CD14-positive monocyte (primary cell): ENCODE results near the gene SPINK14. TPM values are rescaled to one million over a fixed set of nuclear protein-coding genes. Genes with fewer than 3 reads are reported as not detected.

ENCODE experiments used
- DNase-seq, 3 donors: peaks; one replicate each; pipeline ENCODE4 v3.0.0-alpha.2; 2011 to 2022
- H2AFZ ChIP-seq: 2 replicates; pipeline ENCODE4 v1.6.0; 2012; ENCODE audit warnings: mild to moderate bottlenecking, low read depth, low read length, inconsistent platforms; ENCODE audit not compliant: insufficient read depth, poor library complexity, severe bottlenecking
- H3K27ac ChIP-seq, 2 donors: 1 replicate in 1 of 2; 2 replicates in 1 of 2; pipeline ENCODE4 v1.5.1; 2012 to 2013; ENCODE audit warnings: low read length in 2 of 2, control low read depth in 1 of 2, inconsistent platforms in 1 of 2, low read depth in 1 of 2, mild to moderate bottlenecking in 1 of 2
- H3K27me3 ChIP-seq, 2 donors: one replicate each; pipeline versions ENCODE4 v1.6.0 to v1.6.1; 2011 to 2013; ENCODE audit warnings: low read length in 2 of 2; ENCODE audit not compliant: control insufficient read depth in 2 of 2, insufficient read depth in 2 of 2
- H3K36me3 ChIP-seq, 2 donors: replicated peaks in 1 of 2; 1 replicate in 1 of 2; 2 replicates in 1 of 2; pipeline versions ENCODE4 v1.5.1 to v1.6.1; 2012 to 2013; ENCODE audit warnings: low read length in 2 of 2, control low read depth in 1 of 2, inconsistent platforms in 1 of 2, mild to moderate bottlenecking in 1 of 2; ENCODE audit not compliant: insufficient read depth in 2 of 2, control insufficient read depth in 1 of 2
- H3K4me1 ChIP-seq, 2 donors: 1 replicate in 1 of 2; 2 replicates in 1 of 2; pipeline versions ENCODE4 v1.5.1 to v1.6.1; 2012 to 2013; ENCODE audit warnings: low read length in 2 of 2, control low read depth in 1 of 2, inconsistent platforms in 1 of 2, mild to moderate bottlenecking in 1 of 2, moderate library complexity in 1 of 2; ENCODE audit not compliant: insufficient read depth in 2 of 2, control insufficient read depth in 1 of 2
- H3K4me2 ChIP-seq: replicated peaks from 2 replicates; pipeline ENCODE3; 2012; ENCODE audit warnings: low read length, moderate library complexity, mild to moderate bottlenecking; ENCODE audit not compliant: poor library complexity, severe bottlenecking; ENCODE audit errors: extremely low read depth
- H3K4me3 ChIP-seq, 3 experiments: fragments of 200-600 bp in 1 of 3; sonication (generic) in 1 of 3; replicated peaks in 1 of 3; 1 replicate in 2 of 3; 2 replicates in 1 of 3; pipeline ENCODE4 v1.5.1; 2011 to 2013; ENCODE audit warnings: low read length in 3 of 3, mild to moderate bottlenecking in 3 of 3, control low read depth in 2 of 3, low read depth in 2 of 3, inconsistent platforms in 1 of 3, moderate library complexity in 1 of 3
- H3K79me2 ChIP-seq: 2 replicates; pipeline ENCODE4 v1.6.0; 2012; ENCODE audit warnings: mild to moderate bottlenecking, control low read depth, inconsistent platforms, low read length, moderate library complexity; ENCODE audit not compliant: insufficient read depth
- H3K9ac ChIP-seq: 2 replicates; pipeline ENCODE4 v1.6.0; 2017; ENCODE audit warnings: low read length, mild to moderate bottlenecking; ENCODE audit not compliant: insufficient read depth, poor library complexity, severe bottlenecking
- H3K9me3 ChIP-seq, 2 donors: replicated peaks in 1 of 2; 1 replicate in 1 of 2; 2 replicates in 1 of 2; pipeline versions ENCODE4 v1.5.1 to v1.6.1; 2012 to 2013; ENCODE audit warnings: low read length in 2 of 2, control low read depth in 1 of 2; ENCODE audit not compliant: control insufficient read depth in 1 of 2, insufficient read depth in 1 of 2
- H4K20me1 ChIP-seq: 2 replicates; pipeline ENCODE4 v1.6.0; 2012; ENCODE audit warnings: mild to moderate bottlenecking, low read length, control low read depth, moderate library complexity; ENCODE audit not compliant: insufficient read depth
- H3K27ac Mint-ChIP-seq, 7 donors: one replicate each; pipeline ENCODE4 v1.8.0; 2020; ENCODE audit warnings: mild to moderate bottlenecking in 7 of 7, mixed read lengths in 7 of 7, moderate library complexity in 6 of 7, inconsistent platforms in 2 of 7
- H3K27me3 Mint-ChIP-seq, 3 donors: one replicate each; pipeline ENCODE4 v1.8.0; 2021 to 2022; ENCODE audit warnings: low read depth in 3 of 3, mild to moderate bottlenecking in 3 of 3, mixed read lengths in 3 of 3, moderate library complexity in 3 of 3, inconsistent platforms in 1 of 3
- H3K36me3 Mint-ChIP-seq, 2 donors: one replicate each; pipeline ENCODE4 v1.8.0; 2020; ENCODE audit warnings: mixed read lengths in 2 of 2, inconsistent platforms in 1 of 2, mild to moderate bottlenecking in 1 of 2
- H3K4me1 Mint-ChIP-seq: one replicate; pipeline ENCODE4 v1.8.0; 2020; ENCODE audit warnings: mild to moderate bottlenecking, mixed read lengths
- H3K4me3 Mint-ChIP-seq, 2 donors: one replicate each; pipeline ENCODE4 v1.8.0; 2020; ENCODE audit warnings: mild to moderate bottlenecking in 2 of 2, mixed read lengths in 2 of 2, moderate library complexity in 1 of 2
- H3K9me3 Mint-ChIP-seq, 7 donors: one replicate each; pipeline ENCODE4 v1.8.0; 2020 to 2022; ENCODE audit warnings: mixed read lengths in 7 of 7, mild to moderate bottlenecking in 6 of 7, moderate library complexity in 6 of 7, inconsistent platforms in 2 of 7
- CTCF ChIP-seq: fragments of 200-600 bp; IDR thresholded peaks from one replicate; pipeline ENCODE4 v1.8.0; 2022; ENCODE audit warnings: antibody characterized with exemption, mild to moderate bottlenecking
- WGBS: methylation state at CpG from one replicate; pipeline ENCODE4 v1.1.5; 2013; ENCODE audit warnings: missing lambda C conversion rate; ENCODE audit not compliant: insufficient coverage; 5-methylcytosine and 5-hydroxymethylcytosine counted together
- intact Hi-C, 2 donors: fragments of 100-400 bp; cut with micrococcal nuclease; formaldehyde crosslinking; loops; one replicate each; pipeline versions ENCODE4 v1.15.0 to v1.15.1; 2023
- polyA plus RNA-seq, 3 donors: library from polyadenylated mRNA; depleted of rRNA in 1 of 3; unstranded in 2 of 3; stranded (reverse) in 1 of 3; fragments of 300-500 nt in 2 of 3; fragments of >200 nt in 1 of 3; fragmentation: Illumina TruSeq in 2 of 3; gene quantifications; 1 replicate in 2 of 3; 2 replicates in 1 of 3; pipeline ENCODE4 v1.2.3, GENCODE V29; 2012 to 2021

SPINK14 gene
- polyA plus RNA-seq, 3 donors, result not detected

DNA sequence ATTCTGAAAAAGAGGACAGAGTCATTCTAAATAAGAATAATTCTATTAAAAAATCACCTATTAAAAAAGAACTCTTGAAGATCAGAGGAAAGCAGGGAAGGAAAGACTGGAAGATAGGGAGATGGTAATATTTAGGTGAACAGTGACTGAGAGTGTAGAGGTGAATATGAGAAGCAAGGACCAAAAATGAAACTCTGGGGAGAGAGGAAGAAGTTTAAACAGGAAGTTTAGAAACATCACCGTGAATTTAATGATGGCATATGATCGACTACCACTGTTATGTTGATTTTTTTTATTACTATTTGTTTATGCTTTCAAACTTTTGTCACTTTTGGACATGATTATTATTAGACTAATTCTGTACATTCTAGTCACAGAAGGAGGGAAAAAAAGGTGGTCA, 32.8 kb downstream of the SPINK14 start:
- H3K27me3 Mint-ChIP-seq, result no peaks in the 10 kb centered on the region
- H3K27ac Mint-ChIP-seq, result peak overlapping the region; percentile 77 to 93 (median 89)
- H4K20me1 ChIP-seq, result no peaks in the 10 kb centered on the region
- H3K4me1 ChIP-seq, result peaks cover 18 to 24% of the 10 kb centered on the region in 2 donors
- intact Hi-C loops, result no loop called here
- peaks cover 20% of the 10 kb centered on the region for H3K4me1 Mint-ChIP-seq
- peak overlapping the region; percentile 58 to 84 for H3K4me3 Mint-ChIP-seq
- H2AFZ ChIP-seq, result peak overlapping the region; percentile 58
- no peak for TF ChIP-seq CTCF
- WGBS, result no CpG with 5 or more reads among the region's 2 CpGs
- H3K9me3 Mint-ChIP-seq, result no peaks in the 10 kb centered on the region
- no peaks in the 10 kb centered on the region for H3K36me3 Mint-ChIP-seq
- no peak overlapping the region for H3K9ac ChIP-seq
- DNase-seq, result peak in 2 of 3 donors; percentile 37 to 52
- H3K36me3 ChIP-seq, result no peaks in the 10 kb centered on the region
- H3K4me3 ChIP-seq, result peak overlapping the region in 1 of 3 experiments; percentile 57
- H3K27me3 ChIP-seq, result no peaks in the 10 kb centered on the region
- H3K27ac ChIP-seq, result peak overlapping the region in 1 of 2 donors; percentile 68
- H3K9me3 ChIP-seq, result no peaks in the 10 kb centered on the region
- H3K79me2 ChIP-seq, result no peaks in the 10 kb centered on the region
- H3K4me2 ChIP-seq, result peak overlapping the region; percentile 63

DNA sequence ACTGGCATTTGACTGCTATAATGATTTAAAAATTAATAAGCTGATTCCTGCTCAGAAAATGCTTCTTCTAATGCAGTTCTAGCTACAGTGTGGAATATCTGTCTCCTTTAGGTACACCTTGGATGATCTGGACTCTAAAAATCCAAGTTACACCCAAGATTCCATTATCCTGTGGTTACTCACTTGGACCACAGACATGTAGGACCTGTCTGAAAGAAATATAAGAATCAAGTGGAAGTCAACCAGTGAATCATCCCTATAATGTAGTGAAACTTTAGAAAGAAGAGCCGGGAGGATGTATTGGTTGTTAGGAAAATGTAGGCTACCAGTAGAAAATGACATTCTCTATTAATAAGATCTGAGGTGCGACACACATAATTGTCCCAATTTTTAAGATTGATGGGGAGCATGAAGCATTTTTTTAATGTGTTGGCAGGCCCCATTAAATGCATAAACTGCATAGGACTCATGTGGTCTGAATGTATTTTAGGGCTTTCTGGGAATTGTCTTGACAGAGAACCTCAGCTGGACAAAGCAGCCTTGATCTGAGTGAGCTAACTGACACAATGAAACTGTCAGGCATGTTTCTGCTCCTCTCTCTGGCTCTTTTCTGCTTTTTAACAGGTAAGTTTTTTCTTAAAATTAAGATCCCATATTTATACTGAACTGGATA, 34.3 kb downstream of the SPINK14 start, which contains the start of gene SPINK6:
Gene SPINK6, plus strand, starts transcription at position 512 of the 673 bp plus-strand sequence. Its CDS starts 55 bp downstream, at position 567.
- Histone ChIP-seq H2AFZ (no peak within 1 kb of the TSS), H3K36me3 (no peaks in the 10 kb centered on the region), H3K27me3 (no peaks in the 10 kb centered on the region), H3K4me2 (no peak within 1 kb of the TSS), H4K20me1 (no peaks in the 10 kb centered on the region), H3K79me2 (no peaks in the 10 kb centered on the region), H3K4me1 (peaks cover 19 to 29% of the 10 kb centered on the region in 2 donors), H3K4me3 (no peak within 1 kb of the TSS), H3K9me3 (no peaks in the 10 kb centered on the region), H3K9ac (no peak within 1 kb of the TSS), H3K27ac (no peak within 1 kb of the TSS)
- H3K4me1 Mint-ChIP-seq, result peaks cover 20% of the 10 kb centered on the region
- H3K36me3 Mint-ChIP-seq, result no peaks in the 10 kb centered on the region
- no peaks in the 10 kb centered on the region for H3K9me3 Mint-ChIP-seq
- intact Hi-C loops, result no loop called here
- WGBS, result no CpG with 5 or more reads among the region's 2 CpGs
- TF ChIP-seq CTCF, result no peak
- no peak within 1 kb of the TSS for H3K4me3 Mint-ChIP-seq
- peak within 1 kb of the TSS in 1 of 7 donors; percentile 60 for H3K27ac Mint-ChIP-seq
- H3K27me3 Mint-ChIP-seq, result peaks cover 0 to 2% (median 0%) of the 10 kb centered on the region in 3 donors
- no peak for DNase-seq
